CD4-positive, alpha-beta T cell treated with Interleukin-10 for 1 hour (primary cell): Measurements from ENCODE around the gene CENPO.

ENCODE experiments used
- DNase-seq: peaks from one replicate; pipeline ENCODE4 v3.0.0-alpha.2; 2020

CENPO gene

DNA sequence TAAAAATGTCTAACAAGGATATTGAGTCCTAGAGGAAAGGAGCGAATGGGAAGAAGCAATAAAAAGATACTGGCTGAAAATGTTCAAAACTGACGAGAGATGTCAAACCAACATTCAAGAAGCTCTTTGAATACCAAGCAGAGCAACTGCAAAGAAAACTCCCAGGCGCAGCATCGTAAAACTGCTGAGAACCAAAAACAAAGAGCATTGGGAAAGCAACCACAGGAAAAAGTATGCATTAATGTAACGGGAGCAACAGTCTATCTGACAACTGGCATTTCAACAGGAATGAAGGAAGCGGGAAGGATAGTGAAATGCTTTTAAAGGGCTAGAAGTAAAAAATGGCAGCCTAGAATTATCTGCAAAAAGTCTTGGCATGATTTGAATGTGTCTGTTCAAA lies 73.7 kb downstream of the CENPO start:
- no peak for DNase-seq

- DNase-seq, result no peak
These were observed 77.2 kb downstream of the CENPO start for GRCh38 chr2:24870440-24870839.

DNA sequence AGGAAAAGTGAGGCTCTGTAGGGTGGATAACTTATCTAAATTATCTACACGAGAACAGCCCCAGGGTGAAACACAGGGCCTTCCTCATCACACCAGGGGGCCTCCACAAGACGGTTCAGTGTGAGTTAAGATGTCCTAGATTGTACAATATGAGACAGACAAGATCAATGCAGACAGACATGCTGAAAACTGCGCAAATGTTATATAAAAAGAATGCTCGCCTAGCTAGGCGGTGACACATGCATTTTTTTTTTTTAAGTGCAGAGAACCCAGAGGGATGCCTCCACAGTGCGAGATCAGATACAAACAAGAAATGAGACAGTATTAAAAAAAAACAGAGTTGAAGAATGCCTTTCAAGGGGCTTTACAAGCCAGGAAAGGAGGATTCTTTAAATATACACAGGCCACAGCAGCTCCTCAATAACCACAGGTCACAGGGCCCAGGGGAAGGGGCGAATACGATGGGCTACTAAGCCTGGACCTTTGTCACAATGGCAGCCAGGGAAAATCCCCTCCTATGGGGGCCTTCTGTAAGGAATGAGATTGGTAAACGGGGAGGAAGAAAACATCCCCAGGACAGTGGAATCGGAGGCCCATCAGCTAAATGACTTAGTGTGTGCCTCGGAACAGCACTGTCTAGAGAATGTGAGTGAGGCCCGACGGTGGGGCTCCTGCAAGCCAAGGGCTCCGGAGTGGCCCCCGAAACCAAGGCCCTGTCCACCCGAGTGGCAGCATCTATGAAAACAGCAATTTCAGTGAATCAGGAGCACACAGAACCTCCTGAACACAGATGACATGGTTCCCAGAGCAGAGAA lies 77.9 kb downstream of the CENPO start:
- DNase-seq, result no peak

GRCh38 chr2:24871852-24872333 lies 78.7 kb downstream of the CENPO start:
- no peak for DNase-seq
